Neural progenitor cell (in vitro differentiated cells): ENCODE measurements around the gene ARHGAP15.

Experiments
- CTCF ChIP-seq: fragments of 200-600 bp; sonication (generic); IDR thresholded peaks from 2 replicates; pipeline ENCODE4 v1.5.1; 2017; ENCODE audit warnings: antibody characterized with exemption, mild to moderate bottlenecking
- EZH2 ChIP-seq: fragments of 200-600 bp; sonication (generic); IDR thresholded peaks from 2 replicates; pipeline ENCODE4 v1.6.1; 2017; ENCODE audit warnings: antibody characterized with exemption, mild to moderate bottlenecking, moderate library complexity
- EZH2phosphoT487 ChIP-seq: fragments of 200-600 bp; sonication (generic); IDR thresholded peaks from 2 replicates; pipeline ENCODE4 v1.6.1; 2017; ENCODE audit warnings: antibody characterized with exemption

GRCh38 chr2:143162123-143162837 lies 33.1 kb downstream of the ARHGAP15 start:
- TF ChIP-seq CTCF, result peak; percentile 67
- no peak for TF ChIP-seq EZH2
- TF ChIP-seq EZH2phosphoT487, result no peak
